Measurements from ENCODE around the gene PRR20E. TPM values are rescaled to one million over a fixed set of nuclear protein-coding genes. Genes with fewer than 3 reads are reported as not detected.

PRR20E gene
- total and polyA plus RNA-seq, 2 of the 8 experiments (the other 6 are each of a cell fraction or from before 2014, with no cell fraction given) = not detected

DNA sequence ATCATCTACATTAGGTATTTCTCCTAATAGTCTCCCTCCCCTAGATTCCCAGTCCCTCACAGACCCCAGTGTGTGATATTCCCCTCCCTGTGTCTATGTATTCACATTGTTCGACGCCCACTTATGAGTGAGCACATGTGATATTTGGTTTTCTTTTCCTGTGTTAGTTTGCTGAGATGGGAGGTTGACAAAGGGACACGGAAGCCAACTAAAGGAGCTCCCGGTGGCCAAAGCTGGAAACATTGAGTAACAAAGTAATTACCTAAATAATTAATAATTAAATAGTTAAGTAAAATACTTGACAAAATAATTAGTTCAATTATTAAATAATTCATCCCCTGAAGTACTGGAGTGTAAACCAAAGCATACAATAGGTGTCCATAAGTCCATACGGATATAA, 28.0 kb upstream of the PRR20E start:
- no peaks in the 10 kb centered on the region; a peak in 1 of 4 replicates for H3K9me3 ChIP-seq (ENCODE audit: insufficient read depth in 2 of 2, low read depth in 1 of 2, low read length in 1 of 2)
- no peak for DNase-seq (ENCODE audit: low read depth in 1 of 2, low spot score in 2 of 2)
- no peak overlapping the region for H2BK5ac ChIP-seq (ENCODE audit: low read depth, low read length)
- no peak overlapping the region for H2BK20ac ChIP-seq (ENCODE audit: low read length)
- WGBS, 2 experiments (ENCODE audit: extremely low coverage in 1 of 2, insufficient coverage in 1 of 2, insufficient read length in 1 of 2, insufficient replicate concordance in 2 of 2, low coverage in 1 of 2, low lambda C conversion rate in 2 of 2, missing lambda C conversion rate in 1 of 2) = 87% methylated on average over 5 of the region's 5 CpGs; no CpG with 5 or more reads in 1 of the 2 experiments
- H3K9ac ChIP-seq (replicated peaks in 1 of 4; ENCODE audit: extremely low read depth in 1 of 4, low read depth in 3 of 4, low read length in 3 of 4) = no peak overlapping the region
- H3K79me2 ChIP-seq (ENCODE audit: control insufficient read depth in 1 of 2, insufficient read depth in 2 of 2, low read length in 2 of 2) = no peaks in the 10 kb centered on the region
- H3K4me1 ChIP-seq (replicated peaks in 1 of 4; ENCODE audit: control insufficient read depth in 3 of 4, insufficient read depth in 4 of 4, low read length in 3 of 4) = no peaks in the 10 kb centered on the region
- H3K14ac ChIP-seq (ENCODE audit: insufficient read length) = no peak overlapping the region
- no peak overlapping the region for H2BK12ac ChIP-seq (ENCODE audit: low read depth, low read length)
- H2BK120ac ChIP-seq (replicated peaks; ENCODE audit: low read depth, low read length) = no peak overlapping the region
- no peak overlapping the region for H3K56ac ChIP-seq (replicated peaks; ENCODE audit: insufficient read length, low read depth, low read length)
- no peak for FAIRE-seq
- no peak overlapping the region for H3K23ac ChIP-seq (ENCODE audit: insufficient read length)
- no peak overlapping the region for H2BK15ac ChIP-seq (ENCODE audit: low read length)
- POLR2A ChIA-PET (ENCODE audit: partially characterized antibody) = no interaction called here
- H2AK5ac ChIP-seq (ENCODE audit: low read depth, low read length) = no peak overlapping the region
- TF ChIP-seq KDM4A (IDR thresholded peaks at IDR 0.05; ENCODE audit: low read depth, low read length, severe bottlenecking) = no peak
- no peak for TF ChIP-seq TAF7 (optimal IDR thresholded peaks at IDR 0.05; ENCODE audit: borderline replicate concordance, low read depth, low read length)
- no peak for TF ChIP-seq BCL11A (IDR thresholded peaks at IDR 0.05; ENCODE audit: low read depth in 2 of 2, low read length in 2 of 2)
- TF ChIP-seq TBP (IDR thresholded peaks at IDR 0.05; ENCODE audit: low read depth, low read length) = no peak
- TF ChIP-seq CEBPB (IDR thresholded peaks at IDR 0.05; ENCODE audit: low read depth, low read length) = no peak
- no peak for TF ChIP-seq EP300 (IDR thresholded peaks at IDR 0.05; ENCODE audit: borderline replicate concordance in 1 of 2, low read depth in 2 of 2, low read length in 2 of 2)
- no peak for TF ChIP-seq CTBP2 (IDR thresholded peaks at IDR 0.05; ENCODE audit: borderline replicate concordance, insufficient read depth, insufficient read length, low read length)
- no peak for TF ChIP-seq BACH1 (IDR thresholded peaks at IDR 0.05; ENCODE audit: low read length)
- no peak for TF ChIP-seq ASH2L (IDR thresholded peaks at IDR 0.05; ENCODE audit: low read length)
- TF ChIP-seq, protein P1, sequence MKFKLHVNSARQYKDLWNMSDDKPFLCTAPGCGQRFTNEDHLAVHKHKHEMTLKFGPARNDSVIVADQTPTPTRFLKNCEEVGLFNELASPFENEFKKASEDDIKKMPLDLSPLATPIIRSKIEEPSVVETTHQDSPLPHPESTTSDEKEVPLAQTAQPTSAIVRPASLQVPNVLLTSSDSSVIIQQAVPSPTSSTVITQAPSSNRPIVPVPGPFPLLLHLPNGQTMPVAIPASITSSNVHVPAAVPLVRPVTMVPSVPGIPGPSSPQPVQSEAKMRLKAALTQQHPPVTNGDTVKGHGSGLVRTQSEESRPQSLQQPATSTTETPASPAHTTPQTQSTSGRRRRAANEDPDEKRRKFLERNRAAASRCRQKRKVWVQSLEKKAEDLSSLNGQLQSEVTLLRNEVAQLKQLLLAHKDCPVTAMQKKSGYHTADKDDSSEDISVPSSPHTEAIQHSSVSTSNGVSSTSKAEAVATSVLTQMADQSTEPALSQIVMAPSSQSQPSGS (IDR thresholded peaks at IDR 0.05; ENCODE audit: low read length) = no peak
- TF ChIP-seq SIRT6 (IDR thresholded peaks at IDR 0.05; ENCODE audit: low read length) = no peak
- no peak for TF ChIP-seq SAP30 (IDR thresholded peaks at IDR 0.05; ENCODE audit: insufficient read depth, insufficient replicate concordance, low read length)
- no peak for TF ChIP-seq SUZ12 (IDR thresholded peaks at IDR 0.05; ENCODE audit: low read length)
- no peak overlapping the region for H3K18ac ChIP-seq (ENCODE audit: extremely low read depth, low read length)
- H3K4ac ChIP-seq (replicated peaks; ENCODE audit: insufficient read length, low read depth, low read length) = no peak overlapping the region
- no peak overlapping the region for H3K4me3 ChIP-seq (ENCODE audit: extremely low read depth in 1 of 4, insufficient read depth in 2 of 4, low read depth in 3 of 4, low read length in 4 of 4)
- H4K20me1 ChIP-seq (replicated peaks in 1 of 2; ENCODE audit: control insufficient read depth in 1 of 2, insufficient read depth in 2 of 2, low read length in 2 of 2) = no peaks in the 10 kb centered on the region
- H2AFZ ChIP-seq (ENCODE audit: low read length) = no peak overlapping the region
- H4K91ac ChIP-seq (replicated peaks; ENCODE audit: insufficient read length, low read length) = no peak overlapping the region
- no peak overlapping the region for H4K8ac ChIP-seq (ENCODE audit: extremely low read depth, insufficient read depth, low read length)
- H3K36me3 ChIP-seq (ENCODE audit: control insufficient read depth in 2 of 4, insufficient read depth in 4 of 4, low read length in 3 of 4) = no peaks in the 10 kb centered on the region
- H3K27ac ChIP-seq (ENCODE audit: low read depth, low read length) = no peak overlapping the region
- CTCF ChIA-PET (ENCODE audit: partially characterized antibody) = no interaction called here
- H3K79me1 ChIP-seq (ENCODE audit: low read depth, low read length) = no peaks in the 10 kb centered on the region
- H4K5ac ChIP-seq (ENCODE audit: insufficient read length, low read depth, low read length) = no peak overlapping the region
- no peak overlapping the region for H3K4me2 ChIP-seq (ENCODE audit: insufficient read depth in 1 of 2, low read depth in 2 of 2, low read length in 2 of 2)
- no peaks in the 10 kb centered on the region for H3K27me3 ChIP-seq (replicated peaks in 1 of 4; ENCODE audit: control insufficient read depth in 3 of 4, extremely low read depth in 1 of 4, insufficient read depth in 3 of 4, low read length in 3 of 4)
- no peaks in the 10 kb centered on the region for H3K23me2 ChIP-seq (ENCODE audit: low read depth, low read length)
